Stimulated activated naive B cell treated with anti-CD40 and anti-IgM and Interleukin-4, amounts not matched to agents 10 μg/mL and 1 μg/mL and 100 μg/mL, for 72 hours (primary cell): ENCODE data around the gene CATSPERB.
"Not testable (repeated sequence)": the region's sequence is repeated elsewhere in the genome, so short reads cannot be mapped to it uniquely, and the experiment has no call there.

Experiments
- ATAC-seq, 2 donors: fragments of 150-1000 bp; cut with Tn5 transposase; replicated peaks; 2 replicates each; pipeline ENCODE4 v1.10.0; 2021; ENCODE audit warnings: moderate library complexity in 1 of 2
- DNase-seq: peaks from one replicate; pipeline ENCODE4 v3.0.0; 2021
- H3K27ac Mint-ChIP-seq: one replicate; pipeline ENCODE4 v1.8.0; 2022; ENCODE audit warnings: mild to moderate bottlenecking, mixed read lengths
- H3K27me3 Mint-ChIP-seq, 2 donors: one replicate each; pipeline ENCODE4 v1.8.0; 2022; ENCODE audit warnings: mixed read lengths in 2 of 2
- H3K36me3 Mint-ChIP-seq, 2 donors: one replicate each; pipeline ENCODE4 v1.8.0; 2022; ENCODE audit warnings: mixed read lengths in 2 of 2, mild to moderate bottlenecking in 1 of 2
- H3K4me1 Mint-ChIP-seq, 2 donors: one replicate each; pipeline ENCODE4 v1.8.0; 2022; ENCODE audit warnings: mixed read lengths in 2 of 2, mild to moderate bottlenecking in 1 of 2
- H3K4me3 Mint-ChIP-seq, 2 donors: one replicate each; pipeline ENCODE4 v1.8.0; 2022; ENCODE audit warnings: mild to moderate bottlenecking in 2 of 2, mixed read lengths in 2 of 2, moderate library complexity in 1 of 2
- H3K9me3 Mint-ChIP-seq, 2 donors: one replicate each; pipeline ENCODE4 v1.8.0; 2022; ENCODE audit warnings: mixed read lengths in 2 of 2, mild to moderate bottlenecking in 1 of 2

CATSPERB gene

DNA sequence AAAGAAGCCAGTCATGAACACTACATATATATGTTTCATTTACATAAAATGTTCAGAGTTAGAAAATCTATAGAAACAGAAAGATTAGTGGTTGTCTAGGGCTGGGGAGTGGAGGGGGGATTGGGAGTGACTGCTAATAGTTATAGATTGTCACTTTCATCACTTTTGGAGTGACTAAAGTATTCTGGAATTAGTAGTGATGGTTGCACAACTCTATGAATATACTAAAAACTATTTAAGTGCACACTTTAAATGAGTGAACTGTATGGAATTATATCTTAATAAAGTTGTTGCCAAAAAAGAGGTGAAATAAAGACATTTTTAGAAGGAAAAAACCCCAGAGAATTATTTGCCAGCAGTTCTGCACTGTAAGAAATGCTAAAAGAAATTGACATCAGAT is 9.5 kb downstream of the CATSPERB start:
- Mint-ChIP-seq H3K4me3 (no peak overlapping the region), H3K4me1 (no peaks in the 10 kb centered on the region), H3K36me3 (no peaks in the 10 kb centered on the region), H3K27me3 (no peaks in the 10 kb centered on the region), H3K27ac (no peak overlapping the region), H3K9me3 (no peaks in the 10 kb centered on the region)
- no peak for ATAC-seq
- no peak for DNase-seq

DNA sequence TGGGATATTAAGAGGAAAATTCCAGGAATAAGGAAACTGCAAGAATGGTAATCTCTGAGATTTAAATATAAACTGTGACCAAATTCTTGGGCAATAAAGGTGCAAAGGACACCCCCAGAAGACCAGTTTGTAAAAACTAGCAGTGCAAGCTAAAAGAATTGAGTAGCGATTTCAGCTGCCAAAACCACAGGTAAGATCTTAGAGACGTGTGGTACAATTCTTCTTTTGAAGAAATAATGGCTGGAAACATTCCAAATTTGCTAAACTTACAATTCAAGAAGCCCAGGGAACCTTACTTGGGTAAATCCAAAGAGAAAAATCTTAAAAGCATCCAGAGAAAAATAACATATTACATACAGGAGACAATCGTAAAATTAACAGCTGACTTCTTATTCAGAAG is 12.0 kb downstream of the CATSPERB start:
- Mint-ChIP-seq H3K4me1 (no peaks in the 10 kb centered on the region), H3K27ac (no peak overlapping the region), H3K9me3 (no peaks in the 10 kb centered on the region), H3K36me3 (no peaks in the 10 kb centered on the region), H3K27me3 (no peaks in the 10 kb centered on the region), H3K4me3 (no peak overlapping the region)
- ATAC-seq (no peak), DNase-seq (no peak)

DNA sequence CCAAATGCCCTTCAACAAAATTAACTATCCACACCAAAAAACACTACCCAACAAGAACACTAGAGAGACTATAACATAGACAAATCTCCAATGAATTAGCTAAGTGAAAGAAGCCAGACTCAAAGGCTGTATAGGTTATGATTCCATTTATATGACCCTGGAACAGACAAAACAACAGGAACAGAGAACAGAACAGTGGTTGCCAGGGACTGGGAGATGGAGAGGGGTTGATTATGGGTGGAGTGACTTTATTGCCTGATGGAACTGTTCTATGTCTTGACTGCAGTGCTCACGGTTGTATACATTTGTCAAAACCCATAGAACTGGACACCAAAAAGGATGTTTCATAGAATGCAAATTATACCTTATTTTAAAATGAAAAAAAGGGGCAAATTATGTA is 14.9 kb downstream of the CATSPERB start:
- H3K27me3 Mint-ChIP-seq, result no peaks in the 10 kb centered on the region
- no peak for DNase-seq
- no peak for ATAC-seq
- no peak overlapping the region for H3K4me3 Mint-ChIP-seq
- no peaks in the 10 kb centered on the region for H3K4me1 Mint-ChIP-seq
- no peaks in the 10 kb centered on the region for H3K36me3 Mint-ChIP-seq
- no peak overlapping the region for H3K27ac Mint-ChIP-seq
- no peaks in the 10 kb centered on the region for H3K9me3 Mint-ChIP-seq

DNA sequence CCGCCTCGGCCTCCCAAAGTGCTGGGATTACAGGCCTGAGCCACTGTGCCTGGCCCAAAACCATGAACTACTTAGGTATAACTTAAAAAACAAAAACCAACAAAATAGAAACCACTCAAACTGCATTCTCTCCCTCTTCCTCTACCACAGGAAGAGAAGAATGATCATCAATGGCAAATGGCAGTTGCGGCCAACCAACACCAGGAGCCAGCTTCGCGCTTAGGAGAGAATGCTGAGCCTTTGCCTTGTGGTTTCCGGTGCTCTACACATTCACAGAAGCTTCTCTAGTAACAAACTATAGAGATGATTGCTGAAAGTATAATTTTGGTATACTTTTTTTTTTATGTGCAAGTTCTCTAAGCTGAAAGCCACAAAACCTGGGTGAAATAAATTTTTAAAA is 17.1 kb downstream of the CATSPERB start:
- no peaks in the 10 kb centered on the region for H3K9me3 Mint-ChIP-seq
- no peaks in the 10 kb centered on the region for H3K36me3 Mint-ChIP-seq
- DNase-seq (no peak), ATAC-seq (no peak)
- no peak overlapping the region for H3K4me3 Mint-ChIP-seq
- no peak overlapping the region for H3K27ac Mint-ChIP-seq
- no peaks in the 10 kb centered on the region for H3K27me3 Mint-ChIP-seq
- H3K4me1 Mint-ChIP-seq, result no peaks in the 10 kb centered on the region

DNA sequence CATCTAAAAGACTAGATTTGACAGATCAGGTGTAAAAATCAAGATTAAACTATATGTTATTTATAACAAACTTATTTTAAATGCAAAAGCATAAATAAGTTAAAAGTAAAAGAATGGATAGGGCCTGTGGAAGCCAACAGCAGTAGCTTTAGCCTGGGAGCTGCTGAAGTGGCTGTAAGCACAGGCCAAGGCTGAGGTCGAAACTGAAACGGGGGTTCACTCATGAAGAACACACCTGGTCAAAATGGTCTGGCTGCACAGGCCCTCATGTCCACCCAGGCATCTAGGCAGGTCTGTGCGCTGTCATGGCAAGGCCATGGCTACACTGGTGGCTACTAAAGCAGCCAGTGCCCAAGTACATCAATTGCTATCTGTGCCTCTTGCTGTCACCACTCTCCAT is 23.1 kb downstream of the CATSPERB start:
- H3K4me1 Mint-ChIP-seq, result no peaks in the 10 kb centered on the region
- no peak for ATAC-seq
- H3K27me3 Mint-ChIP-seq, result peaks cover 0 to 8% of the 10 kb centered on the region in 2 donors
- H3K4me3 Mint-ChIP-seq, result no peak overlapping the region
- H3K27ac Mint-ChIP-seq, result no peak overlapping the region
- peaks cover 0 to 2% of the 10 kb centered on the region in 2 donors for H3K9me3 Mint-ChIP-seq
- H3K36me3 Mint-ChIP-seq, result no peaks in the 10 kb centered on the region
- DNase-seq, result no peak

DNA sequence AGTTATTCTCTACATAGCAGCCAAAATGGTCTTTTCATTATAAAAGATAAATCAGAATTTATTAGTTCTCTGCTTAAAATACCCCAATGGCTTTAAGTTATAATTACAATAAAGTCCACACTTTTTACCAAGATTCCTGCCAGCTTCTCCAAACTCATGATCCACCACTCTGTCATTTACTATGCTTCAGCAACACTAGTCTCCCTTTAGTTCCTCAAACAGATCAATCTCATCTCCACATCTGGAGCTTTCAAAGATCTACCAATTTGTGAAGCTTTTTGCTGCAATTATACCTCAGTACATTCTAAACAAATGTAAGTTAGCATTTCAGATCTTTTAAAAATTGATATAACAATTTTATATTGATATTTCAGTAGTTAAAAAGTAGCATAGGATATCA is 24.9 kb downstream of the CATSPERB start:
- peaks cover 0 to 2% of the 10 kb centered on the region in 2 donors for H3K9me3 Mint-ChIP-seq
- H3K27me3 Mint-ChIP-seq, result peaks cover 2 to 10% of the 10 kb centered on the region in 2 donors
- no peak overlapping the region for H3K4me3 Mint-ChIP-seq
- H3K36me3 Mint-ChIP-seq, result no peaks in the 10 kb centered on the region
- H3K4me1 Mint-ChIP-seq, result no peaks in the 10 kb centered on the region
- no peak overlapping the region for H3K27ac Mint-ChIP-seq
- ATAC-seq (no peak), DNase-seq (no peak)

DNA sequence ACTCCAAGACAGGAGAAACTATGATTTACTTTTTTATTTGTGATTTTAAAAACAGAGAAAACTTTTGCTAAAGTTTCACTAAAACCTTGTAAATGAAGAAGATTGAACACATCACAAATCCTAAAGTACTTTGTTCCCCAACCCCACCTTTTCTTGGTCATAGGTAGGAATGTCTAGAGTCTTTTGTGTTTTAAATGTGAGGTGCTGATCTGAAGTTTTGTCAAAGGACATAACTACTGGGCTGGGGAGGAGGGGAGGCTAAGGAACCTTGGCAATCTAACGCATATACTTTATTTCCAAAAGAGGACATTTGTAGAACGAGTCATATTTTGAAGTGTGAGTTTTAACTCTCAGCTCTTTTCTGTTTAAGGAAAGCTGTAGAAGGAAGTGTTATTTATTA is 37.2 kb downstream of the CATSPERB start:
- peaks cover 0 to 6% of the 10 kb centered on the region in 2 donors for H3K36me3 Mint-ChIP-seq
- DNase-seq (no peak), ATAC-seq (no peak)
- peaks cover 22 to 29% of the 10 kb centered on the region in 2 donors for H3K27me3 Mint-ChIP-seq
- H3K27ac Mint-ChIP-seq, result no peak overlapping the region
- peaks cover 0 to 2% of the 10 kb centered on the region in 2 donors for H3K4me1 Mint-ChIP-seq
- peaks cover 16 to 17% of the 10 kb centered on the region in 2 donors for H3K9me3 Mint-ChIP-seq
- no peak overlapping the region for H3K4me3 Mint-ChIP-seq

DNA sequence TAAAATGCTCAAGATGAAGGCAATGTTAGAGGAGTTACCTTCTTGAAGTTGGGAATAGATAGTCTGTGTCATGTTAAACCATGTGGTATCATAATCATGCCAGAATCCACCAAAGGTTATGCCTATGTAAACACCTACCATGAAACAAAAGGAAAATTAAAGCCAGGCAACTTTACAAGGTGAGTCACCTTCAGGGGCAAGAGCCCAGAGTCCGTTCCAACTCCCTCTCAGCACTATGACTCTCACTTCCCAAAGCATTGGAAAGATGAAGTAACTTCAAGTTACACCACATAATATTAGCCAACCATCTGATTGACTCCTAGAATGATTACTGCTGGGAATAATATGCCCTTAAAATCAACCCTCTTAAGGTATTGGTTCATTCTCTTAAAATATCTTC is 38.5 kb downstream of the CATSPERB start:
- no peak for DNase-seq
- Mint-ChIP-seq H3K4me1 (peaks cover 0 to 2% of the 10 kb centered on the region in 2 donors), H3K4me3 (no peak overlapping the region), H3K9me3 (peaks cover 16 to 17% of the 10 kb centered on the region in 2 donors), H3K27me3 (peaks cover 28% of the 10 kb centered on the region in 2 donors), H3K36me3 (peaks cover 0 to 6% of the 10 kb centered on the region in 2 donors), H3K27ac (no peak overlapping the region)
- no peak for ATAC-seq

DNA sequence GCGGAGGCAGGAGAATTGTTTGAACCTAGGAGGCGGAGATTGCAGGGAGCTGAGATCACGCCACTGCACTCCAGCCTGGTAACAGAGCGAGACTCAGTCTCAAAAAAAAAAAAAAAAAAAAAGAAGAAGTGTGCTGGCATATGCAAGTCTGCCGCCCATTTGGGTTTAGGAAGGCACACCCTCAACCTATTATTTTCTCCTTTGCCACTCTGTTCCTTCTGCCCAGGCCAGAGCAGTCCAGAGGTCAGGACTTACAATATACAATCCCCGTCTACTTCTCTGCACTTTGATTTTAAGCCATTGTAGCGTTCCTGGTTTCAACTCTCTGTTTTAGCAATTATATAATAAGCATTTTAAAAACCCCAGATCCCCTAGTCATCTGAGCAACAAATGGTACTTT is 39.8 kb downstream of the CATSPERB start:
- Mint-ChIP-seq H3K4me1 (peaks cover 0 to 2% of the 10 kb centered on the region in 2 donors), H3K4me3 (no peak overlapping the region), H3K27me3 (peaks cover 18 to 21% of the 10 kb centered on the region in 2 donors), H3K9me3 (peaks cover 8 to 10% of the 10 kb centered on the region in 2 donors), H3K36me3 (peaks cover 0 to 6% of the 10 kb centered on the region in 2 donors), H3K27ac (no peak overlapping the region)
- DNase-seq, result no peak
- ATAC-seq, result no peak

DNA sequence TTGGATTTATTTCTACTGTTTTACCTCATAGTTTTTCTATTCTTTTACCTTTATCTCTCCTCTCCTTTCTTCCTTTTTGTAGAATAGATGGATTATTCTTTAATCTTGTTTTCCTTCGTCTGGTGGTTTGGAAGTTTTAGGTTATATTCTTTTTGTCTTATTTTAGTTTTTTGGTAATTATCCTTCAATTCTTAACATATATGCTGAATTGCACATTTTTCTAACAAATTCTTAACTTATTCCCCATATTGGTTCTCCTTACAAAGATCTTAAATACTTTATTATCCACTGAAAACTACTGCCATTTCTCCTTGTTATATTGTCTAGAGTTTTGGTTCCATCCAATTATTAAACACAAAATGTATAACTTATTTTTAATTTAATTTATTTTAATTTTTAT is 42.3 kb downstream of the CATSPERB start:
- H3K4me1 Mint-ChIP-seq, result no peaks in the 10 kb centered on the region
- peaks cover 7 to 15% of the 10 kb centered on the region in 2 donors for H3K27me3 Mint-ChIP-seq
- H3K27ac Mint-ChIP-seq, result no peak overlapping the region
- H3K36me3 Mint-ChIP-seq, result peaks cover 0 to 6% of the 10 kb centered on the region in 2 donors
- no peak overlapping the region for H3K4me3 Mint-ChIP-seq
- H3K9me3 Mint-ChIP-seq, result peaks cover 8 to 9% of the 10 kb centered on the region in 2 donors
- ATAC-seq, result no peak
- DNase-seq, result no peak

DNA sequence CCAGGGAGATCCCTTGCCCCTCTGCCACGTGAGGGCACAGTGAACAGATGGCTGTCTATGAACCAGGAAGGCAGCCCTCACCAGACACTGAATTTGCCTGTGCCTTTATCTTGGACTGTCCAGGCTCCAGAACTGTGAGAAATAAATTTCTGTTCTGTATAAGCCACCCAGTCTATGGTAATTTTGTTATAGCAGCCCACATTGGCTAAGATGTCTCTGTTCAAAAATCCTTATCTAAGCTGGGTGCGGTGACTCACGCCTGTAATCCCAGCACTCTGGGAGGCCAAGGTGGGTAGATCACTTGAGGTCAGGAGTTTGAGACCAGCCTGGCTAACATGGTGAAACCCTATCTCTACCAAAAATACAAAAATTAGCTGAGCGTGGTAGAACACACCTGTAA is 44.5 kb downstream of the CATSPERB start:
- not testable (repeated sequence) for H3K4me1 Mint-ChIP-seq, DNase-seq, ATAC-seq, H3K36me3 Mint-ChIP-seq, H3K4me3 Mint-ChIP-seq, H3K27ac Mint-ChIP-seq, H3K9me3 Mint-ChIP-seq
- peaks cover 7 to 24% of the 10 kb centered on the region in 2 donors for H3K27me3 Mint-ChIP-seq

DNA sequence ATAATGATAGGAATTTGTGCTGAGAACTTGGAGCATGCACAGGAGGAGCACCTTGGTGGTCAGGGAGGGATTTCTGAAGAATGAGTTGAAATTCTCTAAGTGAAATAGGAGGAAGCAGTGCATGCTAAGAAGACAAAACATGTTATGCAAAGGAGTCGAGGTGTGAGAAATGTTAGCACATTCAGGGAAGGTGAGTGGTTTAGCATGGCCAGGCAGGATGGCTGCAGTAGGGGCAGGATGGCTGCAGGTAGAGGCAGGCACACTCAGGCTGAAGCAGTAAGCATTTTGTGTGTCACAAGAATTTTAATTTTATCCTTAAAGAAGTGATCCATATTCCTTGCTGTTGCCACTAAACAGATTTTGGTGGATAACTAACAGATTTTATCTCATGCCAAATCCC is 46.3 kb downstream of the CATSPERB start:
- Mint-ChIP-seq H3K27me3 (peaks cover 8 to 21% of the 10 kb centered on the region in 2 donors), H3K27ac (no peak overlapping the region), H3K4me3 (no peak overlapping the region), H3K4me1 (no peaks in the 10 kb centered on the region), H3K36me3 (peaks cover 0 to 4% of the 10 kb centered on the region in 2 donors), H3K9me3 (peaks cover 5% of the 10 kb centered on the region in 2 donors)
- no peak for ATAC-seq
- no peak for DNase-seq

DNA sequence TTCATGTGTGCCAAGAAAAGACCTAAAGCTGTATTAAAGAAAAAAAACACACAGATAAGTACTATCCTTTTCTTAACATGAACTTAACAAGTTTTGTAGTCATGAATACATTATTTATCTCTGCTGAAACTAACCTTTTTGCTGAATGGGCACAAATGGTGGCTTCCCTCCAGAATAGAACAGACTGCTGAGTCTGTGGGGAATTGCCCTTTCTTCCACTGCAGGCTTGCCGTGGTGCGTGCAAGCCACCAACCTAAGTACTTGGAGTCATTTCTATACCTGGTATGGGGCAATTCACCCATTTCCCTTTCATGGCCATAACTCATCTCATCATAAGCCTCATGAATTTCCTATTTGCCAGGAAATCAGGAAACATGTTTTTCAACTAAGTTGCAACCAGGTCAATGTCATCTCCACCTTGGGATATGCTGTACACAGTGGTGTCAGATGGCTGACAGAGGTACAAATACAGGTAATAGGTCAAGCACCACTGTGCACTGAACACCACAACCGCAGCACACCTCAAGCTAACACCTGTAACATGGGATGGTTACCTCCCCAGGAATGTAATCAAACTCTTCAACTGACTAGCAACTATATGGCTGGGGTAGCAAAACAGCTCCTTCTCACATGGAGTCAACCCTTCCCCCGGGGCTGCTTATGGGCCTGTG is 49.9 kb downstream of the CATSPERB start:
- no peak overlapping the region for H3K27ac Mint-ChIP-seq

DNA sequence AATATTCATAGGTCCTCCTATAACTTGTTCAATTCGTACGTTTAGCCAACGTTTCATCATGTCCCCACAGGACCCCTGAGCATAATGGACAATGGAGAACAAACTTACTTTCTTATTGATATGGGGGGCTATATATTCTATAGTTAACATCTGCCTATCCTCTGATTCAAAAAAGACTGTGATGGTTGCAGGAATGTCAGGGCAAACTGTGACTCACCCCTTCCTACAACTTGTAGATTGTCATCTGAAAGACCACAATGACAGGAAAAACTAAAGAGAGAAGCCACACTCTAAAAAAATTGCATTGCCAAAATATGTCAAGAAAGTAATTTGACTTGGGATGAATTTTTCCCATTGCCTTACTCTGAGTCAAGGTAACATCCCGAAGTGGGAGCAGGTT is 50.8 kb downstream of the CATSPERB start:
- ATAC-seq (no peak), DNase-seq (no peak)
- Mint-ChIP-seq H3K4me1 (no peaks in the 10 kb centered on the region), H3K36me3 (peaks cover 2 to 4% of the 10 kb centered on the region in 2 donors), H3K9me3 (peaks cover 0 to 9% of the 10 kb centered on the region in 2 donors), H3K27me3 (peaks cover 3 to 14% of the 10 kb centered on the region in 2 donors), H3K27ac (no peak overlapping the region), H3K4me3 (no peak overlapping the region)

More for the DNA sequence above, 49.9 kb downstream of the CATSPERB start:
- peaks cover 0 to 5% of the 10 kb centered on the region in 2 donors for H3K9me3 Mint-ChIP-seq
- ATAC-seq (peak in 1 of 2 donors; percentile 42), DNase-seq (no peak)
- H3K4me1 Mint-ChIP-seq, result no peaks in the 10 kb centered on the region
- peaks cover 3 to 14% of the 10 kb centered on the region in 2 donors for H3K27me3 Mint-ChIP-seq
- H3K4me3 Mint-ChIP-seq, result no peak overlapping the region
- H3K36me3 Mint-ChIP-seq, result peaks cover 2 to 4% of the 10 kb centered on the region in 2 donors

DNA sequence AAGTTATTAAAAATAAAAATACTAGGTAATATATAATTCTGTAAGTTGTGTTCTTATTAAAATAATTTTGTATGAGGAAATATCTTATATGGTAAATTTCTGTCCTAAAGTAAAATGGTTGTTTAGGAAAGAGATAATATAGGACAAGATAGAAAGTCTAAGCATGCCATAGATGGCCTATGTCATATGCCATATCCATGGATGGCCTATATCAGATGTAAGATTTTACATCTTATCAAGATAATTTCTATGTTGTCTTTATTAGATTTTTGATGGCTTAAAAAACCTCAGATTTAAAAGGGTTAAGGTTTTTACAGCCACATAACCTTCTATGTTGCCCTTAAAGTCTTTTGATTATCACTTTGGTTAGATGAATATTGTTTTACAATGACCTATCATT is 52.6 kb downstream of the CATSPERB start:
- Mint-ChIP-seq H3K4me1 (no peaks in the 10 kb centered on the region), H3K27ac (no peak overlapping the region), H3K9me3 (peaks cover 0 to 9% of the 10 kb centered on the region in 2 donors), H3K4me3 (no peak overlapping the region), H3K27me3 (peaks cover 13 to 25% of the 10 kb centered on the region in 2 donors), H3K36me3 (peaks cover 2 to 4% of the 10 kb centered on the region in 2 donors)
- DNase-seq (no peak), ATAC-seq (no peak)
